ENCODE data around the gene TSPAN14. TPM values are rescaled to one million over a fixed set of nuclear protein-coding genes. Genes with fewer than 3 reads are reported as not detected.

Gene TSPAN14
- total and polyA plus RNA-seq, 12 donors: 13.1 to 112 (median 45.5) TPM

DNA sequence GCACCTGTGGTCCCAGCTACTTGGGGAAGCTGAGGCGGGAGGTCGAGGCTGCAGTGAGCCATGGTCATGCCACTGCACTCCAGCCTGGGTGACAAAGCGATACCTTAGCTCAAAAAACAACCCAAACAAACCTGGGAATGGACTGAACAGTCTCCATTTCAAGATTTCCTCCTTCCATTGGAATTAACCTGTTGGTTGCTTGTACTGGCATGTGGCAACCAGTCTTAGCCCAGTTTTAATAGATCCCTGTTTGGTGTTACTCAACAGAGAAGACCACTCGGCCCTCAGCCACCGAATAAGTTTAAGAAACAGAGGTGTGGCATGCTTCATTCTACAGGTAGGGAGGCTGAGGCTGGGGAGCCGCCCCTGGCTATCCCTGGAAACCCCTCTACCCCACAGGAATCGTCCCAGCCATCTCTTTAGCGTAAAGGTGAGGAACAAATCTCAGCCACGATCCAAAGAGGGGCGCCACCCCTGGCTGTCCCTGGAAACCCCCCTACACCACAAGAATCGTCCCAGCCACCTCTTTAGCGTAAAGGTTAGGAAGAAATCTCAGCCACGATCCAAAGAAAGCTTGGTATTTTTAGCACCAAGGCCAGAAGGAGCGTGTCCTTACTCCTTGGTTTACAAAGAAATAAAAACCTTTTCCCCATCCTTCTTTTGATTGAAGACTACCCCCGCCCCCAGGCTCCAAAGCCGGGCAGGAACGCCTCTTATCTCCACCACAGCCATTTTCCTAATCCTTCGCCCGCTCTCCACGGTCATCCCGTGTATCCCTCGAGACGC, 861 bp upstream of the TSPAN14 start:
- TF ChIP-seq, protein P1, sequence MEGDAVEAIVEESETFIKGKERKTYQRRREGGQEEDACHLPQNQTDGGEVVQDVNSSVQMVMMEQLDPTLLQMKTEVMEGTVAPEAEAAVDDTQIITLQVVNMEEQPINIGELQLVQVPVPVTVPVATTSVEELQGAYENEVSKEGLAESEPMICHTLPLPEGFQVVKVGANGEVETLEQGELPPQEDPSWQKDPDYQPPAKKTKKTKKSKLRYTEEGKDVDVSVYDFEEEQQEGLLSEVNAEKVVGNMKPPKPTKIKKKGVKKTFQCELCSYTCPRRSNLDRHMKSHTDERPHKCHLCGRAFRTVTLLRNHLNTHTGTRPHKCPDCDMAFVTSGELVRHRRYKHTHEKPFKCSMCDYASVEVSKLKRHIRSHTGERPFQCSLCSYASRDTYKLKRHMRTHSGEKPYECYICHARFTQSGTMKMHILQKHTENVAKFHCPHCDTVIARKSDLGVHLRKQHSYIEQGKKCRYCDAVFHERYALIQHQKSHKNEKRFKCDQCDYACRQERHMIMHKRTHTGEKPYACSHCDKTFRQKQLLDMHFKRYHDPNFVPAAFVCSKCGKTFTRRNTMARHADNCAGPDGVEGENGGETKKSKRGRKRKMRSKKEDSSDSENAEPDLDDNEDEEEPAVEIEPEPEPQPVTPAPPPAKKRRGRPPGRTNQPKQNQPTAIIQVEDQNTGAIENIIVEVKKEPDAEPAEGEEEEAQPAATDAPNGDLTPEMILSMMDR (IDR thresholded peaks at IDR 0.05): no peak
- no peak for TF ChIP-seq POLR2A (IDR thresholded peaks at IDR 0.05)
- Histone ChIP-seq H3K36me3 (replicated peaks in 1 of 2) (no peaks in the 10 kb centered on the region), H3K27ac (peak overlapping the region; percentile 57 to 98 (median 75)), H3K4me3 (peak overlapping the region in 1 of 4 donors; percentile 48), H3K9me3 (replicated peaks in 1 of 3) (no peaks in the 10 kb centered on the region), H3K27me3 (no peaks in the 10 kb centered on the region), H3K4me1 (replicated peaks in 1 of 2) (peaks cover 6 to 21% of the 10 kb centered on the region in 2 donors)
- 21 to 31% (median 28%) methylated on average over 17 to 23 of the region's 23 CpGs for WGBS, 4 donors
- no peak for DNase-seq
- intact Hi-C loops (cut with DNase I): no loop called here

- Histone ChIP-seq H3K9me3 (replicated peaks in 1 of 3) (no peaks in the 10 kb centered on the region), H3K27me3 (no peaks in the 10 kb centered on the region), H3K36me3 (replicated peaks in 1 of 2) (no peaks in the 10 kb centered on the region), H3K4me1 (replicated peaks in 1 of 2) (peaks cover 6 to 33% of the 10 kb centered on the region in 2 donors), H3K4me3 (peak overlapping the region; percentile 67 to 95 (median 74)), H3K27ac (peak overlapping the region; percentile 72 to 98 (median 90))
- 1 to 16% (median 1%) methylated on average over 22 to 81 of the region's 81 CpGs for whole genome bisulfite sequencing, 4 donors
- DNase-seq: peak; percentile 45 to 72 (median 63)
- intact Hi-C loops (cut with DNase I): no loop called here
- TF ChIP-seq POLR2A (IDR thresholded peaks at IDR 0.05): no peak
- TF ChIP-seq, protein P1 (IDR thresholded peaks at IDR 0.05): no peak
These were observed 677 bp downstream of the TSPAN14 start for GRCh38 chr10:80454513-80455460.

- peak overlapping the region in 2 of 4 donors; percentile 67 to 95 for H3K4me3 ChIP-seq
- H3K36me3 ChIP-seq (replicated peaks in 1 of 2): no peaks in the 10 kb centered on the region
- no peak for TF ChIP-seq POLR2A (IDR thresholded peaks at IDR 0.05)
- TF ChIP-seq, protein P1 (IDR thresholded peaks at IDR 0.05): no peak
- intact Hi-C loops (cut with DNase I): no loop called here
- H3K4me1 ChIP-seq (replicated peaks in 1 of 2): peaks cover 10 to 43% of the 10 kb centered on the region in 2 donors
- DNase-seq: no peak
- WGBS, 4 donors: 64 to 88% (median 66%) methylated on average over 9 to 13 of the region's 13 CpGs
- H3K27ac ChIP-seq: peak overlapping the region in 3 of 5 donors; percentile 86 to 98 (median 94)
- H3K9me3 ChIP-seq (replicated peaks in 1 of 3): no peaks in the 10 kb centered on the region
- no peaks in the 10 kb centered on the region for H3K27me3 ChIP-seq
These were observed 1.6 kb downstream of the TSPAN14 start for GRCh38 chr10:80455461-80456349.

Measured in adrenal gland (tissue), 12 donors.